NCI-H1092 (cell line): ENCODE results near the gene CC2D1B.

ENCODE experiments used
- DNase-seq: peaks from one replicate; lab custom pipeline; 2025; lab: John Stamatoyannopoulos, UW

Gene CC2D1B

GRCh38 chr1:52358851-52359497, 7.0 kb downstream of the CC2D1B start:
- no peak for DNase-seq

GRCh38 chr1:52357397-52357796, 8.6 kb downstream of the CC2D1B start:
- DNase-seq: no peak

- DNase-seq: no peak
Observed at GRCh38 chr1:52356818-52357355, 9.1 kb downstream of the CC2D1B start.

GRCh38 chr1:52355847-52356505, 10.0 kb downstream of the CC2D1B start:
- no peak for DNase-seq

GRCh38 chr1:52355436-52355835, 10.6 kb downstream of the CC2D1B start:
- DNase-seq: no peak

- no peak for DNase-seq
Observed at GRCh38 chr1:52352690-52353089, 13.3 kb downstream of the CC2D1B start.

- no peak for DNase-seq
Observed at GRCh38 chr1:52348704-52349300, 17.2 kb downstream of the CC2D1B start.

- DNase-seq: no peak
Observed at GRCh38 chr1:52346653-52347052, 19.4 kb downstream of the CC2D1B start.

GRCh38 chr1:52345252-52345651, 20.8 kb downstream of the CC2D1B start:
- DNase-seq: no peak

GRCh38 chr1:52343979-52344378, 22.0 kb downstream of the CC2D1B start:
- DNase-seq: no peak

GRCh38 chr1:52341655-52342260, 24.2 kb downstream of the CC2D1B start:
- no peak for DNase-seq

- no peak for DNase-seq
Observed at GRCh38 chr1:52337439-52337838, 28.6 kb downstream of the CC2D1B start.

- DNase-seq: no peak
Observed at GRCh38 chr1:52334906-52335528, 31.0 kb downstream of the CC2D1B start.

GRCh38 chr1:52332411-52332810, 33.6 kb downstream of the CC2D1B start:
- DNase-seq: no peak

- DNase-seq: no peak
Observed at GRCh38 chr1:52328615-52329014, 37.4 kb downstream of the CC2D1B start.

GRCh38 chr1:52325786-52326185, 40.2 kb downstream of the CC2D1B start:
- no peak for DNase-seq

- DNase-seq: no peak
Observed at GRCh38 chr1:52323731-52324130, 42.3 kb downstream of the CC2D1B start.

- no peak for DNase-seq
Observed at GRCh38 chr1:52321061-52321460, 44.9 kb downstream of the CC2D1B start.

- DNase-seq: no peak
Observed at GRCh38 chr1:52306227-52307006, 59.6 kb downstream of the CC2D1B start.

GRCh38 chr1:52305417-52306226, 60.4 kb downstream of the CC2D1B start:
- DNase-seq: no peak
